ENCODE measurements around the gene SLC5A10.
"Not testable (repeated sequence)": the region's sequence is repeated elsewhere in the genome, so short reads cannot be mapped to it uniquely, and the experiment has no call there.

Gene SLC5A10

DNA sequence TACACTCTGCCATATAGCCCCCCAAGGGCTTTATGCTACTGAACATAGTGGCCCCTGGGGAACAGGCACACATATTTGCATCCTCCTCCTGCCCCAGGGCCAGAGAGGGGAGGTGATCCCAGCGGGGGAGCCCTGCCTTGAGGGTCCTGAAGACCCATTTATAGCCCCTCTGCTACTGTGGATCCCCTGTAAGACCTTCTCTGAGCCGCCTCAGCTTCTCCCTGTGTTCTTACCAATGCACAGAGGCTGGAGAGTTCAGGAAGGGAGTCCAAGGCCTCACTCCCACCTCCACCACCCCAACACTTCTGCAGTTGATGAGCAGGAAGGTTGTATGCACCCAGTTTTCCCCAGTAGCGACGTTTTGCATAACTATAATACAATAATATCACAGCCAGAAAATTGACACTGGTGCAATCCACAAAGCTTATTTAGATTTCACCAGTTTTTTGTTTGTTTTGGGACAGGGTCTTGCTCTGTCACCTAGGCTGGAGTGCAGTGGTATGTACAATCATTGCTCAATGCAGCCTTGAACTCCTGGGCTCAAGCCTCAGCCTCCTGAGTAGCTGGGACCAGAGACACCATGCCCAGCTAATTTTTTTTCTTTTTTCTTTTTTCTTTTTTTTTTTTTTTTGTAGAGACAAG, 53.9 kb downstream of the SLC5A10 start:
- no peak for DNase-seq

GRCh38 chr17:19006698-19007097, 54.7 kb downstream of the SLC5A10 start:
- DNase-seq, result no peak

- DNase-seq, result no peak
Observed at GRCh38 chr17:19009970-19010369, 58.0 kb downstream of the SLC5A10 start.

DNA sequence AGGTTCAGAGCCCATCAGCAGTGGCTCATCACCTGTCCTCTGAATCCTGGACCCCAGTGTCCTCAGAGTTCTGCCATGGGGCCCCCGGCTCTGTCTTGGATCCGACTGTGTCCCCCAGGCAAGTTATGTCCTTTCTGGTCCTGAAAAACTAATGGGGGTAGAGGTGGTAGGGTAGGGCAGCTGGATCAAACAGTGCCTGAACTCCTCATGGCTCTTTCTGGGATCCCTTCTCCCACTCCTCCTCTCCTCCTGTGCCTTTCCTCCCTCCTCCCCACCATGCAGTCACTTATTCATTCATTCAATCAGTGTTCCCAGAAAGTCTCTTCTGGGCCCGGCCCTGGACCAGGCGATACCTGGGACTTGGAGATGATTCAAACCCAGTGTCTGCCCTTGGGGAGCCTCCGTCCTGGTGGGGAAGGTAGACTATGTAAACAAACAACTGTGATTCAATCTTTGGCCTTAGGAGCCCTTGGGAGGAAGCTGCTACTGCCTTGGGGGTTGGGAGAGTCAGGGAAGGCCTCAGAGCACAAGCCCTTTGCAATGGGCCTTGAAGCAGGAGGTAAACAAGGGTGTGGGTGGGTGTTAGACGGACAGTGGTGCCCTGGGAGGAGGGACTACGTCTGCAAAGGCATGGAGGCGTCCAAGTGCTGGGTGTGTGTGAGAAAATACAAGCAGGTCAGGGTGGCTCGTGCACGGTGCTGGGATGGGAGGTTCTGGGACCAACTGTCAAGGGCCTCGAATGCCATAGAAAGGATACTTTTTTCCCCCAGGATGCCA, 59.0 kb downstream of the SLC5A10 start:
- no peak for DNase-seq

GRCh38 chr17:19011581-19011980, 59.6 kb downstream of the SLC5A10 start:
- no peak for DNase-seq

- DNase-seq, result no peak
Observed at GRCh38 chr17:19012171-19013080, 60.5 kb downstream of the SLC5A10 start.

GRCh38 chr17:19013226-19013625, 61.3 kb downstream of the SLC5A10 start:
- DNase-seq, result no peak

GRCh38 chr17:19013806-19014627, 62.1 kb downstream of the SLC5A10 start:
- DNase-seq, result no peak

GRCh38 chr17:19014628-19015215, 62.8 kb downstream of the SLC5A10 start:
- no peak for DNase-seq

- no peak for DNase-seq
Observed at GRCh38 chr17:19015428-19015827, 63.5 kb downstream of the SLC5A10 start.

DNA sequence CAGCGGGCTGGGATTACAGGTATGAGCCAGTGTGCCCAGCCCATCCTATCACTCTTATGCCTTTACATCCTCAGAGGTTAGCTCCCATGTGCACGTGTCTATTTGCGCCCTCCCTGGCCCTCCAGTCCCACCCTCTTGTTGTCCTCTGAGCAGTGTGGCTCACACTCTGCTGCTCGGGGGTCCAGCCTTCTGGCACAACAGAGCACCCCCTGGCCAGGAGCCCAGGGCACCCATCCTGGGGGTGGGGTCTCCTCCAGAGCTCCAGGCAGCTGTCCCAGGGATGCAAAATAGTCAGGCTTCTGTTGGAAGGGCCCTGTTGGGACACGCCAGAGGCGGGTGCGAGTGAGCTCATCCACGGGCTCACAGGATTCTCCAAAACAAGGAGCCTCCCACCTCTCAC, 64.3 kb downstream of the SLC5A10 start:
- DNase-seq, result no peak

GRCh38 chr17:19016881-19017280, 64.9 kb downstream of the SLC5A10 start:
- no peak for DNase-seq

GRCh38 chr17:19017401-19017800, 65.4 kb downstream of the SLC5A10 start:
- no peak for DNase-seq

GRCh38 chr17:19017804-19018599, 66.0 kb downstream of the SLC5A10 start:
- no peak for DNase-seq

DNA sequence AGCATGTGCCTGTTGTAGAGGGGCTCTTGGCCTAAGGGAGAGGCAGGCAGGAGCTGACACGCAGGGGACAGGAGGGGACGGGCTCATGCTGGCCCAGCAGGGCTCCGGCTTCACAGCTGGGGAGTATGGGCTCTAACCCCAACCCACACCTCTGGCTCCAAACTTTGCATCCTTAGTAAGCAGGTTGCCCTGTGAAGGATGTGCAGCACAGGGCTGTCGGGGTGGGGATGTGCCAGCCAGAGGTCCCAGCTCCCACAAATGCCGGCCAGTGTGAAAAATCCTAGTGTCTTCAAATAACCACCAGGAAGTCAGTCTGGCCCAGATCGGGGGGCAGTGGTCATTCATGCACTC, 66.6 kb downstream of the SLC5A10 start:
- DNase-seq, result no peak

DNA sequence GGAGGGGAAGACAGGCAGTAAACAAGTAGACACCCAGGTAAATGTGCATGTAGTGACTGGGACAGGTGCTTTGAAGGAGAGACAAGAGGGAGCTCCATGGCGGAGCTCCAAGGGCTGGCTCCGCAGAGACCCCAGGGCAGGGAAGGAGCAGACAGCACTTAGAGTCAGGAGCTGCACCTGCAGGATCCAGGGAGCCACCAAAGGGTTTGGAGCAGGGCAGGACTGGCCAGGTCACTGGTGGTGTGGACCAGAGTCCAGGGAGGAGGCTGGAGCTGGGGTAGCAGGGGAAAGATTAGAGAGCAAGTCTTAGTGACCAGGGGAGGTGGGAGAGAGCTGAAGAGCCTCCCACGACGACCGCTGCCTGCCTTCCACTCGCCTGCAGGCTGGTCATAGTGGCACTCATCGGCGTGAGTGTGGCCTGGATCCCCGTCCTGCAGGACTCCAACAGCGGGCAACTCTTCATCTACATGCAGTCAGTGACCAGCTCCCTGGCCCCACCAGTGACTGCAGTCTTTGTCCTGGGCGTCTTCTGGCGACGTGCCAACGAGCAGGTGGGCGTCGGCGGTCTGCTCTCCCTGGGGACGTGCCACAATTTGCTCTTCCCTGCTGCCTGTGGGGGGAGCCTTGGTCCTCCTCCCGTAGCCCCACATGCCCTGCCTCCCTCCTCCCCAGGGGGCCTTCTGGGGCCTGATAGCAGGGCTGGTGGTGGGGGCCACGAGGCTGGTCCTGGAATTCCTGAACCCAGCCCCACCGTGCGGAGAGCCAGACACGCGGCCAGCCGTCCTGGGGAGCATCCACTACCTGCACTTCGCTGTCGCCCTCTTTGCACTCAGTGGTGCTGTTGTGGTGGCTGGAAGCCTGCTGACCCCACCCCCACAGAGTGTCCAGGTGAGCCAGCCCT, 67.3 kb downstream of the SLC5A10 start:
- DNase-seq, result no peak

- DNase-seq, result no peak
Observed at GRCh38 chr17:19020016-19020415, 68.1 kb downstream of the SLC5A10 start.

DNA sequence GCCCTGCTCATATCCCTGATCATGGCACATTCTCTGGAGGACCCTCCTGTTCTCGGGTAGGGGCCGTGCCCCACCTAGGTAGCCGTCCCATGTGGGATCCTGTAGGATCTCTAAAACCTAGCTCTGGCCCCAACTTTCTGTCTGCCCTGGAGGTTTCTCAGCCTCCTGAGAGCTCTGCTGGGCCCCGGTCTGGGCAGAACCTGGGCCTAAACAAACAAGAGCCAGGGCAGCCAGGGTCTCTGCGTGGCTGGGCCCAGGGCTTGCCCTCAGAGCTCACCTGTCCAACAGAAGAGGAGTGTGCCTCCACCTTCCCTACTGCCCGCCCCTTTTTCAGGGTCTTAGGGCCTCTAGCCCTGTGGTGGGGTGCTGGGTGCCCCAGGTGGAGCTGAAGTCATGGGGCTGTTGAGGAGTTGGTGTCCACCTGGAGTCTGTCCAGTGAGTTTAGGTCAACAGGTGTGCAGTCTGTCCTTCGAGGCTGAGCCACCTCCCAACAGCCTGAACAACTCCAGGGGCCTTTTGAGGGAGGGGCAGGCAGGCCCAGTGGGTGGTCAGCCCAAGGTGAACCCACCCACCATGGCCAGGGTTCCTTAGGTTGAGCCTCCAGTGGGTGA, 69.2 kb downstream of the SLC5A10 start:
- DNase-seq, result not testable (repeated sequence)

- no peak for DNase-seq
Observed at GRCh38 chr17:19021622-19022083, 69.7 kb downstream of the SLC5A10 start.

DNA sequence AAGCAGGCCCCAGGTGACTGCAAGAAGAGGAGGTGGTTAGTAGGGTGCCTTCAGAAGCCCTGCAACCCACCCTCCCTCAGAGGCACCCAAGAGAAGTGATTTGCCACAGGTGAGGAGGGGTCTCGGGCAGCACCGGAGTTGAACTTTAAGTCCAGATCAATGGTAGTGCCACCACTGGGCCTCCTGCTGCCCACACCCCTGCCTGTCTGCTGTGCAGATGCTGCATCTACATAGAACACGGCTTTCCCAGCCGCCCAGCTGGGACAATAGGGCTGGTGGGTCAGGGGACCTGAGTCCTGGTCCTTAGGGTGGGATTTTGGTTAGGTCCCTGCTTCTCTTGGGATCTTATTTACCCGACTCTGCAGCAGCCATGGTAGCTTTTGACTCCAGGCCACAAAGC, 70.2 kb downstream of the SLC5A10 start:
- DNase-seq, result no peak

All from cerebellar nuclear complex (tissue), 1 donor.